GM12891 (cell line): ENCODE measurements around the gene EFEMP1.

Experiments
- POLR2A ChIP-seq: IDR thresholded peaks from 2 replicates; pipeline ENCODE4 v1.6.1; 2011; ENCODE audit warnings: low read depth, low read length, control low read depth
- POU2F2 ChIP-seq: IDR thresholded peaks from 2 replicates; pipeline ENCODE4 v1.6.1; 2011; ENCODE audit warnings: low read depth, mild to moderate bottlenecking, control low read depth, low read length, moderate library complexity
- TAF1 ChIP-seq: IDR thresholded peaks from 2 replicates; pipeline ENCODE4 v1.6.1; 2011; ENCODE audit warnings: low read depth, low read length, control low read depth

DNA sequence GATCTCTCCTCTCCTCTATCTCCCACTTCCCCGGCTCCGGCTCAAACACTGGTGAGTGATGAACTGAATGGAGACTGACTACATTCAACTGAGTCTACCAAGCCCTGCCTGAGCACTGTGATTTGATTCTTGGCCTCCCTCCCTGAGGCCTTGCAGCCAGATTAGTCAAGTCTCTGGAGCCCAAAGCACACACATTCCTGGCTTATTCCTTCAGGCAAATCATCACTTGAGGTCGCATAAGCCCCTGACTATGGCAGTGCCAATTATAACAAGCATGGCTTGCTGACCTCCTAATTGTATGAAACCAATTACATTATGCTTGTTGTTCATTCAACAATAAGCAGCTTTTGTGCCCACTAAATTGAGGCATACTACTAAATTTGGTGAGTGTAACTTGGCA is 34.6 kb downstream of the EFEMP1 start:
- TF ChIP-seq POLR2A = no peak
- no peak for TF ChIP-seq TAF1
- TF ChIP-seq POU2F2 = no peak
